GM19035 (cell line): ENCODE results near the gene BDH1.
A peak's percentile ranks its signal among the peaks of the same experiment; 100 is the strongest.
"Not testable (repeated sequence)": the region's sequence is repeated elsewhere in the genome, so short reads cannot be mapped to it uniquely, and the experiment has no call there.

Source experiments
- ATAC-seq: cut with Tn5 transposase; IDR thresholded peaks from one replicate; pipeline ENCODE4 v1.9.1; 2021; ENCODE audit not compliant: unreplicated experiment

BDH1 gene

DNA sequence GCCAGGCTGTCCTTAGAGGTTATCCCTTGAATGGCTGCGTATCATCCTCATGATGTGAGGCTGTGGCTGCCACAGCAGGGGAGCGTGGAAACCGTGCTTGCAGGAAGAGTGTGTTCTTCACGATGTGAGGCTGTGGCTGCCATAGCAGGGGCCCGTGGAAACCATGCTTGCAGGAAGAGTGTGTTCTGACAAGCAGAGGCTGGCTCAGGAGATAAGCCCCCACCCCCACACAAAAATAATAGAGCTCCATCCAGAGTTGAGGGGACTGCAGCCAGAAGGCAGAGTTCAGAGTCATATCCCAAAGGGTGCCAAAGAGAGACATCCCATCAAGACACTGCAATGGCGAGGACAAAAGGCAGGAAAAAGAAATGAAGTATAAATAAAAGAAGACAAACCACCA lies 22.6 kb upstream of the BDH1 start:
- ATAC-seq, result no peak

DNA sequence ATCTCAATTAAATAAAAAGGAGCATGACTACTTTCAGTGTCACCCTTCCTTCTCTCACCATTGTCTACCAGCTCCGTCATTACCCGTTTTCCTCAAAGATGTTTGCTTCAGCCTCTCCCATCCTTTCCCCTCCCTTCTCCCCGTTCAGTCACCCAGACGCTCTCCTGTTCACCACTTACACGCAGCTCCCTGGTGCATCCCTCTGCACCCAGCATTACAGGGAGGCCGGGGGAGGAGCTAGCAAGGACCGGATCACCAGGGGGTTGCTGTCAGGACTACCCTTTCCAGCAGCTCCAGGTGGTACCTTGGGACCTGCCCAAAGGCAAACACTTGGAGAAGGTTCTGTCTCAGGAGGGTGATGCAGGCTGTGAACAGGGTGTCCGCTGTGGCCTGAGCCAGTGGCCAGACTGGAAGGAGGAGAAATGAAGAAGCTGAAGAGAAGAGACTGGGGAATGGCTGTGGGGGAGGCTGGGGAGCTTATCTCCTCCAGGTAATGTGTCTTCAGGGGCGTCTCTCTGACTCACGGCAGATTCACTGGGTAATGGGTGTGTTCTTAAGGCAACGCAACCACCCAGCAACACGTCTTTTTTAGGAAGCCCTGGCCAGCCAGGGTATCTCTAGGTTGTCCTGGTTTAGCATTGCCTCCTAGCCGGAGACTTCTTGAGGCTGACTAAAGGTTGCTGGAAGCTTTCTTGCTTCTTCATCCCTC lies 21.8 kb upstream of the BDH1 start:
- no peak for ATAC-seq

DNA sequence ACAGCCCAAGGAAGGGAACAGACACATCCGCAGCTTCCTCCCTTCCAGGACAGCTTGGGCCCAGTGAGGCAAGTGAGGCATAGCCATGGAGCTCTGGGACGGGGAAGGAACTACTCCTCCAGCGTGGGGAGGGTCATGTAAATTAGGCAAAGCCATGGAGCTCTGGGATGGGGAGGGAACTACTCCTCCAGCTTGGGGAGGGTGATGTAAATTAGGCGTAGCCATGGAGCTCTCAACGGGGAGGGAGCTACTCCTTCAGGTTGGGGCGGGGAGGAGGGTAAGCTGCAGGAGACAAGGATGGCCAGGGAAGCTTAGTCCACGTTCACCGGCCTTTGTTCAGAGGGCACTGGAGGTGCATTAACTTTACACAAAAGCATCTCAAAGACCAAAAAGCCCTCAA lies 21.1 kb upstream of the BDH1 start:
- no peak for ATAC-seq

DNA sequence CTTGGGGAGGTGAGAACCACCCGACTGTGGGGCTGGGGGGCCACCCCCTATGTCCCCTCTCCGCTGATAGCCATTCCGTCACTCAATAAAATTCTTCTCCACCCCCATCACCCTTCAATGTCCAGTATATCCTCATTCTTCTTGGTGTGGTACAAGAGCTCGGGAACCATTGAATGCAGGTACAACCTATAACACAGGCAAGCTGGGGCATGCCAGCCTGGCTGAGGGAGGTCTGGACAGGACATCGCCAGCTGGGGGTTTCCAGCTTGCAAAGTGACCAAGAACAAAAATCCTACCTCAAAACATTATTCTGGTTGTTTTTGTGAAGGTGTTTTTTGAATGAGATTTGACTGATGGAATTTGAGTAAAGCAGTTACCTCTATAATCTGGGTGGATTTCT lies 19.6 kb upstream of the BDH1 start:
- ATAC-seq, result no peak

DNA sequence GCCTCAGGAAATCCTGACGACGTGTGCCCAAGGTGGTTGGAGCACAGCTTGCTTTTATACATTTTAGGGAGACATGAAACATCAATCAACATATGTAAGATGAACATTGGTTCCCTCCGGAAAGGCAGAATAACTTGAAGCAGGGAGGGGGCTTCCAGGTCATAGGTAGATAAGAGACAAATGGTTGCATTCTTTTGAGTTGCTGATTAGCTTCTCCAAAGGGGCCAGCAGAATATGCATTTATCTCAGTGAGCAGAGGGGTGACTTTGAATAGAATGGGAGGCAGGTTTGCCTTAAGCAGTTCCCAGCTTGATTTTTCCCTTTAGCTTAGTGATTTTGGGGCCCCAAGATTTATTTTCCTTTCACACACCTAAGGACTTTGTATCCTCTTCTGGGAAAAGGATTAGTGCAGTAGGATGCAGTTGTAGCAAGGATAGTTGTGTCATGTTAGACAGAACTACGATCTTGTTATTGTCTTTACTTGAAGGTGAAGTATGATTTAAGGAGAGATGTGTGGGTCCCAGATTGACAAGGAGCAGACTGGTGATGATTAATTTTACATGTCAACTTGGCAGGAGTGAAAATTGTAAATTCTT lies 18.7 kb upstream of the BDH1 start:
- ATAC-seq, result not testable (repeated sequence)

DNA sequence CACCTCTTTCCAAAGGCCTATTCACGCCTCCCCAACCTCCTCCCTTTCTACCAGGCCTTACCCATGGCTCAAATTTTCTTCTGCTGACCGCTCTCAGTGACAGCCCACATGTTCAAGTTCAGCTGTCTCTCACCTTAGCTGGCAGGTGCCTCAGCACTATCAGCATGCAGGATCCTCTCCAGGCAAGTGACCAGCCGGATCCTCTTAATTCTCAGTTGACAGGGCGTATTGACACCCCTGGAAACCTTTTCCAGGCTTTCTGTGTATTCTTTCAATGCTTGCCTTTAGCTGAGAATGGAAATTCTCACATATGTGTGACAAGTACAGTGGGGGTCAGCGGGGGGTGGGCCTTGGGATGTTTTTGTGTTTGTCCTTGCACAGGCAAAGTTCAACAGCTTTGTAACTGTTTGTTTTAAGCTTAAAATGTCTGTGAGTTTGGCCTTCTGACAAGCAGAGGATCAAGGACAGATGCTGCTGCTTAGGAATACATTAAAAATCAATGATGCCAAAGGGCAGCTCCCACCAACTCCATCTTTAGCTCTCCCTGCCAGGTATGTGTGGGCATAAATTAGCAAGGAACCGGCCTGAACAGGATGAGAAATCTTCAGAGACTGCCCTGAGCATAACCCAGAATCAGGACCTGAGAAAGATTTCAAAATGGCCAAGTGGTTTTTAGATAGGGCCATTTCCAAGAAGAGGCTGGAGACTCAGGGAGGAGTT lies 17.4 kb upstream of the BDH1 start:
- ATAC-seq, result no peak

DNA sequence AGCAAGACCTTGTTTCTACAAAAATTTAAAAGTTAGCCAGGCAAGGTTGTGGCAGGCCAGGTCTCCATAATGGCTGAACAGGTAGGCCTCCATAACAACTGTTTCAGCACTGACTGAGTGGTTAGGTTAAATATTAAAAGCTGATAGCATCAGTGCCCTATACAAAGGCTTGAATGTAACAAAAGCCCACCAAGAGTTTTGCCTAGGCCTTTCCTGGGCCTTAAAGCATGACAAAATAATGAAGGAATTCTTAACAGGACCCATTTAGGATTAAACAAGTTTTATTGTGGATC lies 16.1 kb upstream of the BDH1 start:
- ATAC-seq, result not testable (repeated sequence)

DNA sequence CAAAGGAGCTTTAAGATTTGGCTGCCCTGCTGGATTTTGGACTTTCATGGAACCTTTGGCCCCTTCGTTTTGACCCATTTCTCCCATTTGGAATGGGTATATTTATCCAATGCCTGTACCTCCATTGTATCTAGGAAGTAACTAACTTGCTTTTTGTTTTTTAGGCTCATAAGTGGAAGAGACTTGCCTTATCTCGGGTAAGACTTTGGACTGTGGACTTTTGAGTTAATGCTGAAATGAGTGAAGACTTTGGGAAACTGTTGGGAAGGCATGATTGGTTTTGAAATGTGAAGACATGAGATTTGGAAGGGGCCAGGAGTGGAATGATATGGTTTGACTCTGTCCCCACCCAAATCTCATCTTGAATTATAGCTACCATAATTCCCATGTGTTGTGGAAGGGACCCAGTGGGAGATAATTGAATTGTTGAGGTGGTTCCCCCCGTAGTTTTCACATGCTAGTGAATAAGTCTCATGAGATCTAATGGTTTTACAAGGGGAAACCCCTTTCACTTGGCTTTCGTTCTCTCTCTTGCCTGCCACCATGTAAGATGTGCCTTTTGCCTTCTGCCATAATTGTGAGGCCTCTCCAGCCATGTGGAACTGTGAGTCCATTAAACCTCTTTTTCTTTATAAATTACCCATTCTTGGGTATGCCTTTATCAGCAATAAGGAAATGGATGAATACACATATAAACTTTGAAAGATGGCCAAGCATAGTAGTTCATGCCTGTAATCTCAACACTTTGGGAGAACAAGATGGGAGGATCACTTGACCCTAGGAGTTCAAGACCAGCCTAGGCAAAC lies 15.5 kb upstream of the BDH1 start:
- not testable (repeated sequence) for ATAC-seq

DNA sequence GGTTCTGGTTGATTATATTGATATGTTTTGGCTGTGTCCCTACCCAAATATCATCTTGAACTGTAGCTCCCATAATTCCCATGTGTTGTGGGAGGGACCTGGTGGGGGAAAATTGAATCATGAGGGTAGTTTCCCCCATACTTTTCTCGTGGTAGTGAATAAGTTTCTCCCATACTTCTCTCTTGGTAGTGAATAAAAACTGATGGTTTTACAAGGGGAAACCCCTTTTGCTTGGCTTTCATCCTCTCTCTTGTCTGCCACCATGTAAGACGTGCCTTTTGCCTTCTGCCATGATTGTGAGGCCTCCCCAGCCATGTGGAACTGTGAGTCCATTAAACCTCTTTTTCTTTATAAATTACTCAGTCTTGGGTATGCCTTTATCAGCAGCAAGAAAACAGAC lies 13.7 kb upstream of the BDH1 start:
- not testable (repeated sequence) for ATAC-seq

DNA sequence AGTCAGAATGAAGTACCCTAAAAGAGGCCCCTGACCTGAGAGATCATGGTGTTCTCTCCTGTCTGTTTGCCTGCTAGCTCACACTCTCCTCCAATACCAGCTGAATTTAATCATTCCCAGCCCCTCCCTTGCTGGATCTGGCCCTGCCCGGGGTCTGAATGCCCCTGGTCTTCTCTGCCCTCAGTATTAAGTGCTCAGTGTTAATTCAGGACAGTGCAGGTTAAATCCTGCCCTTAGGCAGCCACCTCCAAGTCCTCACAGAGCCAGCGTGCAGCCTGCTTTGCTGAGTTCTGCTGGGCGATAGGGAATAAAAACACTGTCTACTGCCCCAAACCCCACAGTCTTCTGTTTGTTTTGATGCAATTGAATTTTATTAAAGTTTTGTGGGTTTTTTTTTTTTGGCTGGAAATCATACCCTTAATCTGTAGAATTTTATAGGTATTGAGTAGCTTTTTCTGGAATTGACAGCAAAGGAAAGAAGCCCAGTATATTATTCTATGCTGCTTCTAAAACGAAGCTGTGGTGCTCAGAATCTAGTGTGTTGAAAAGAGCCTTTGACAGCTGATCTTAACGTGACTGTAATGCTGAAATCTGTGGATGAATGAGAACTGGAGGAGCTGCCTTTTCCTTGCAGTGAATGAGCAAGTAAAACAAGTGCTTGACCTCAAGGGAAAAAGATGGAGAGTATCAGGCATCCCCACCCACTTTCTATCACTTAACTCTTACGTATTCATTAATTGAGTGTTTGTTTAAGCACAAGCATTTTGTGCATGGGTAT lies 12.3 kb upstream of the BDH1 start:
- no peak for ATAC-seq

DNA sequence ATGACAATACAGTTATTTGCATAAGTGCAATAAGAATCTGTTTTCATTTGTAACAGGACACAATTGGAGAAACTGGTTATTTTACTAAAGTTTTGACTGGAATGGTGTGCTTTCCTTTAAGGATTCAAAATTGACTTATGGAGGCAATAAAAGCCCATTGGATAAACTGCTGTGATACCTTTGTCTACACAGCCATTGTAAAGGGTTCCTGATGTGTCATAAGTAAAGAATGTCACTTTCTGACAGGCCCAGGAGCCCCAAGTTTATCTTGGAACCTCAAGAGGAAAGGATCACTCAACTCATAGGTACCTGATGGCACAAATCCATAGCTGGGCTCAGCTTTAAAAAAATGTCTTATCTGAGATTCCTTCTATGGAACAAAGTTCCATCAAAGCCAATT lies 10.4 kb upstream of the BDH1 start:
- not testable (repeated sequence) for ATAC-seq

DNA sequence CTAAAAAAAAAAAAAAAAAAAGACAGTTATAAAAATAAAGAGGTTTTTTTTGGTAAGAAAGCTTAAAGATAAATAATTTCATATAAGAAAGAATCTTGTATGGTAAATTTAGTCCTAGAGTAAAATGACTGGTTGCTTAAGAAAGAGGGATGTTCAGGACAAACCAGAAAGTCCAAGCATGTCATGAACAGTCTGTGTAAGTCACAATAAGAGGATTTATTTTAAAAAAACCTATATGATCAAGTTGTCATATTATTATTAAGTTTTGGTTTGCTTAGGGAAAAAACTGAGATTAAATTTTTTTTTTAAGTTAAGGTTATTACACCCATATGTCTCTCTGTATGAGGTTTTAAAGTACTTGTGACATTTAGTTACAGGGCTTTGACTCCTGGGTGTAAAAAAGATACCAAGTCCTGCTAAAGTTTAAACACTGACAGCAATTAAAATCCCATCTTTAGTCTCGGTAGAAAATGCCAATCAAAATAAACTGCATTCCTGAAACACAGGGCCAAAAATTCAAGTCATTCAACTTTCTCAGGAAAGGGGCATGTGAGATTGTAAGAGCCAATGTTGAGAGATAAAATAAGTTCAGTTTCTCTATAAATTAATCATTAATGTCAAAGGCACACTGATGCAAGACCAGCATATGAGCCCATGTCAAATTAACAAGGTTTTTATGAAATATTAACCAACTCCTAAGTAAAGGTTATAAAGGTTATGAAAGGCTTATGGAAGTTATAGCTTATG lies 8.5 kb upstream of the BDH1 start:
- no peak for ATAC-seq

DNA sequence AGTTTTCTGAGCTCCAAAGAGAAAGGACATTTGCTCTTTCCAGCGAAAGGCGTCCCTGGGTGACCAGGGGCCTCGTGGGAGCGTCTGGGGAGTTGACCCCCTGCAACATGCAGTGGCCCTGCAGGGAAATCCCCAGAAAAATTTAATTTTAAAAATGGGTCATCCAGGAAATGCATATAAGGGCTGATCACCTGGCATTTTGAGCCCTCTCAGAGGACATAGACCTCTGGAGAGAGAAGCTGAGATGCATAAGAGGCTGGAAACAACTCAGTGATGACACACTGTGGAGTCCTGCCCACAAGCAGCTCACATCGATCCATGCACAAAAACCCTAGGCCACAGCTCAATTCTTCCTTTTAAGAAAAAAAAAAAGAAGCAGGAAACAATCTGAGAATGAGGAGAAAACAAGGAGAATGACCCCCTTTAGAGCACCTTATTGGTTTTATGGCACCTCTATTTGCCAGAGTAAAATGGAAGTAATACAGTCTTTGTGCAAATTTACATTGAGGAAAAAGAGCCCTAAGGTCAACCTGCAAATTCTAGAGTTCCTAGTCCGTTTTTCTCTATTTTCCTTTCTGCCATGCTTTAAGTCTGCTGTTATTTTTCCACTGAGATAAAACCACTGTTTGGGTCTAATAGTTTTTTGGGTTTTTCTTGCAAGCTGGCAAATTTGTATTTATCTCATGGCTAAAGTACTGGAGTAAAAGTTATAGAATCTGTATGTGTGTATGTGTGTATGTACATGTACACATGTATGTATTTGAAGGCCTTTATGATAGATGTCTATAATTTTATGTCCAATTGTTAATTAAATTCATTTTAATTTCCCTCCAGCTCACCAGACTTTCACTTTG lies 6.9 kb upstream of the BDH1 start:
- ATAC-seq, result no peak

DNA sequence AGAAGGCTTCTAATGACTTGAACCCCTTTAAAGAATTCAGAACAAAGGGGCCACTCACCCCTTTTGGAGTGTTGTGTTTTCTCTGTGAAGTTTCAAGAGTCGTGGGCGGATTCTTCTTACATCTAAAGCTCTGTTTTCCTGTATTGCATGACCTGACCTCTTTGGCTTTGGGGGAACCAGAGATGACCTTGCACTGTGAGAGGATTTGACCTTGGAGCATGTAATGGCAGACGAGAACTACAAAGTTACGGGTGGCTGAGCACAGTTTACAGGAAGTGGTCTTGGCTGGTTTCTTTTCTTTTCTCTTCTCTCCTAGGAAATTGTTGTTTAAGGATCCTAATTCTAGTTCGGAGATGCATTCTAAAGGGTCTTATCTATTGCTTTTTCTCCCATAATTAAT lies 6.2 kb upstream of the BDH1 start:
- no peak for ATAC-seq

DNA sequence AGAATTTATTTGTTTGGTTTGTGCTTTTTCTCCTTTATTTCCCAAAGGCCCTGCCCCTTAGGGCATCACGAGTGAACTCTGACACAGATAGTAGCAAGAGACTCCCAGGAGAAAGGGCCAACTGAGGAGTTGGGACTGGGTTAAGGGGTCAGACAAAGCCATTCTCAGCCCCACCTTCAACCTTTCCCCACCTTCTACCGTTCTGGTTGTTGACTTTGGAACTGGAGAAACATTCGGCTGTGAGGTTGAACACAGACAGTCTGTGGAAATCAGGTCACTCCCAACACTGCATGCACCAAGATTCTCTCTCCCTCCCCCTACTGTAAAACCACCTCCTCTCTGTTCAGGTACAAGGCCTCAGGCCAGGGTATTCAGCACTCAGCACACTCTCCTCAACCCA lies 3.9 kb upstream of the BDH1 start:
- ATAC-seq, result no peak

DNA sequence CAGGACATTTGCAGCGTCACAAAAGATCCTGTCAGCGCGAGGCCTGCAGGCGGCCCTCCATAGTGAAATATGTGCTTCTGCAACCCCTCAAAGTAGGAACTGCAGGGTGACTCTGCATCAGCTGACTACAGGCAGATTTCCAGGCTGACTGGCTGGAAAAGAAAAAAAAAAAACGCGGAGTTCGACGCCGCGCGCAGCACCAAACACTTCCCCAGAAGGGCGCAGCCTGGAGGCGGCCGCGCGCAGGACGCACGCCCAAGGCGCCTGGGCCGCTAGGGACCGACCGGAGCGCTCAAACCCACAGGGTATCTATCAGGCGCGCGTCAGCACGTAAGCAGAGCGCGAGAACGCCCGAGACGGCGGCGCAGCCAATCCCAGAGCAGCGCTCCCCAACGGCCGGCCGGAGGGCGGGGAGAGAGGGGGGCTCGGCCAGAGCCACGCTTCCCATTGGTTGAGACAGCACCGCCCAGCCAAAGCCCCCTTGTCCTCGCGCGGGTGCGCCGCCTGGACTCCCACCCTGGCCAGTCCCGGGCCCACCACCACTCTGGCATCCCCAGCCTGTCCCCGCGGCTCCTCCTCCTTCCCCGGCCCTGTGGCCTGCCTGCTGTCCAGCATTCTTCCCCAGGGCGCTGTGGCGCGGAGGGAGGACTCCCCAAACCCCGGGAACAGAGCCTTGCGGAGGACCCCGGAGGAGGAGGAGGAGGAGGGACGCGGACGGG lies 1.0 kb downstream of the BDH1 start:
- peak; percentile 96 for ATAC-seq

DNA sequence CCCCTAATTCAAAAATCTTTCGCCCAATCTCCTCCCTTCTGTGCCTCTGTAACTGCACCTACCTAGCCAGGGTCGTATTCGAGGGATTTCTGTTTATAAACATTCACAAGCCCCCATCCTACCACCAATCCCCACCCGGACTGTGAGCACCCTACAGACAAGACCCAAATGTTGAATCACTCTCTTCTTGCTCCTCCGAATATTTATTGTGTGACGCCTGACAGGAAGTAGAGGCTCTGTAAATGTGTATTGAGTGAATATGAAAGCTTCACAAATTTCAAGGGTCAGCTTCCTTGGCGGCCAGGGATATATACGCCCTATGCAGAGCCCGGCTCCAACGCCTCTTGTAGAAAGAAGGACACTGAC lies 1.6 kb downstream of the BDH1 start:
- peak; percentile 1 for ATAC-seq

DNA sequence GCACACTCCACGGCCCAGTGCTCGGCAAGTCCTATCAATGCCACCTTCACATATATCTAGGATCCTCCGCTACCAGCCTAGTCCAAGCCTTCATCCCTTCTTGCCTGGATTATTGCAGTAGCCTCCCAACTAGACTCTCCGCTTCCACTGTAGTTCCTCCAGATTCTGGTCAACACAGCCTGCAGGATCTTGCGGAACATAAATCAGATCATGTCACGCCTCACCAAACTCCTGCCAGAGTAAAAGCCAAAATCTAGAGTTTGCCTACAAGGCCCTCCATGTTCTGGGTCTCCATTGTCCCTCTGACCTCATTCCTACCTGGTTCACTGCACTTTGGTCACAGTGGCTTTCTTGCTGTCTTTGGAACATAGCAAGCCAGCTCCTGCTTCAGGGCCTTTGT lies 3.6 kb downstream of the BDH1 start:
- ATAC-seq, result no peak

DNA sequence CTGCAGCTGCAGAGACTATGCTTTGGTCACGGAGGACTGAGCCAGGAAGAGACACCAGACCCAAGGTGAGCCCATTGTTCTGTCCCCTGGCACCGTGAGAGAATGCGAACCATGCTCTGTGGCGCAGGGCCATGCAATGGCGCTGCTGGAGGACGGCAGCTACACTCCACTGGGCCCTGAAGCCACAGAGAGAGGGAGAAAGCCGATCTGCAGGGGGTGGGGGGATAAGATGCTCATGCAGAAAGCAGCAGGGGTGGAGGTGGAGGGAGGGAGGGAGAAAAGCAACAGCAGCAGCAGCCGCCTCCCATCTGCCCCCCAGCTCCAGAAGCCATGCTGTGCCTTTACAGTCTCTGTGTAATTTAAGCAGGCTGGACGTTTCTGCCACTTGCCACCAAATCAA lies 5.3 kb downstream of the BDH1 start:
- ATAC-seq, result no peak
